HPDE6-E6E7 (cell line): ENCODE data around the gene TRPV3.
"Not testable (repeated sequence)": the region's sequence is repeated elsewhere in the genome, so short reads cannot be mapped to it uniquely, and the experiment has no call there.

Experiments used
- DNase-seq: peaks from one replicate; pipeline ENCODE4 v3.0.0; 2011; ENCODE audit warnings: missing footprints; ENCODE audit errors: extremely low spot score

The TRPV3 gene

DNA sequence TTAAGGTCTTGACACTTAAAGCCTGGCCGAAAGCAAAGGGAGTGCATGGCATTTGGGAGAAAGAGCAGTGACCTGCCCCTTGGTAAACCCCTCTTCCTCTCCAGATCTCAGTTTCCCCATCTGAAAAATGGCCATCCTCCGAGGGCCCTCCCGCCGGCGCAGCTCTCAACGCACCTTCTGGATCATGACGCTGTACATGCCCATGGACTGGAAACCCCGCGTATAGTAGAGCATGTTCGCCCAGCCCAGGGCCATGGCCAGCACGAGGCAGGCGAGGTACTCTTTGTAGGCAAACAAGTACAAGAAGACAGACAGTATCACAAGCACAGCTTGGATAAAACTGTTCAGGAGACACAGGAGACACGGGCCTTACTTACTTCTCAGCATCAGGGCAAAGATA, 33.6 kb downstream of the TRPV3 start:
- DNase-seq: no peak

DNA sequence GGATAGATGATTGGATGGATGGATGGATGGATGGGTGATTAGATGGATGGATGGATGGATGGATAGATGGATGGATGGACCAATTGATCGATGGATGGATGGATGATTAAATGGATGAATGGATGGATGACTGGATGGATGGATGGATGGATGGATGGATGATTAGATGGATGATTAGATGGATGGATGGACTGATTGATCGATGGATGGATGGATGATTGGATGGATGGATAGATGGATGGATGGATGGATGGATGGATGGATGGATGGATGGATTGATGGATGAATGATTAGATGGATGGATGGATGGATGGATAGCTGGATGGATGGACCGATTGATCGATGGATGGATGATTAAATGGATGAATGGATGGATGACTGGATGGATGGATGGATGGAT, 38.1 kb downstream of the TRPV3 start:
- not testable (repeated sequence) for DNase-seq

DNA sequence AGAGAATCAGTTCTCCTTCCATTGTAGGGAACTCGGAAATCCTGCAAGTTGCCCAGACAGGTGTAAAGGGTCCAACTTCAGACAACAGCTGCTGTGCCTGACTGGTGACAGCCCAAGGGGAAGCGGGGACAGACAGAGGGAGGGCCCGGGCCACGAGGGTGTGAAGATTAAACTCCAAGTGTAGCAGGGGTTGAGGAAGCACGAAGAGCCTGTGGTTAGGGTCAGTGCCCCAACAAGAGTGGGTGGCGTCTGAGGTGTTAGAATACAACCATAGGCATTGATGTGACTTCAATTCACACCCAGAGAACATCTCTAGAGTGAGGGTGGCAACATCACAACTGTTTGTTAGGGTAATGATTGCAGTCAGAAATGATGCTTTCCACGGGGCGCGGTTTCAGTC, 42.7 kb downstream of the TRPV3 start:
- DNase-seq: no peak

DNA sequence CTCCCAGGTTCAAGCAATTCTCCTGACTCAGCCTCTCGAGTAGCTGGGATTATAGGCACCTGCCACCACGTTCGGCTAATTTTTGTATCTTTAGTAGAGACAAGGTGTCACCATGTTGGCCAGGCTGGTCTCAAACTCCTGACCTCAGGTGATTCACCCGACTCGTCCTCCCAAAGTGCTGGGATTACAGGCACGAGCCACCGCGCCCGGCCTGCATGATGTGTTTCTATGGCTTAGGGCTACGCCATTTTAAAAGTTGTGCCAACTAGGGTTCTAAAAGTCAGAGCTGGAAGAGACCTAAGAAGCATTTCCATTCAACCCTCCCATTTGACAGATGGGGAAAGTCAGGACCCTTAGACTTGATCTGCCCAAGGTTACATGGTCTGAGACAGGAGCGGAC, 43.4 kb downstream of the TRPV3 start:
- DNase-seq: not testable (repeated sequence)

DNA sequence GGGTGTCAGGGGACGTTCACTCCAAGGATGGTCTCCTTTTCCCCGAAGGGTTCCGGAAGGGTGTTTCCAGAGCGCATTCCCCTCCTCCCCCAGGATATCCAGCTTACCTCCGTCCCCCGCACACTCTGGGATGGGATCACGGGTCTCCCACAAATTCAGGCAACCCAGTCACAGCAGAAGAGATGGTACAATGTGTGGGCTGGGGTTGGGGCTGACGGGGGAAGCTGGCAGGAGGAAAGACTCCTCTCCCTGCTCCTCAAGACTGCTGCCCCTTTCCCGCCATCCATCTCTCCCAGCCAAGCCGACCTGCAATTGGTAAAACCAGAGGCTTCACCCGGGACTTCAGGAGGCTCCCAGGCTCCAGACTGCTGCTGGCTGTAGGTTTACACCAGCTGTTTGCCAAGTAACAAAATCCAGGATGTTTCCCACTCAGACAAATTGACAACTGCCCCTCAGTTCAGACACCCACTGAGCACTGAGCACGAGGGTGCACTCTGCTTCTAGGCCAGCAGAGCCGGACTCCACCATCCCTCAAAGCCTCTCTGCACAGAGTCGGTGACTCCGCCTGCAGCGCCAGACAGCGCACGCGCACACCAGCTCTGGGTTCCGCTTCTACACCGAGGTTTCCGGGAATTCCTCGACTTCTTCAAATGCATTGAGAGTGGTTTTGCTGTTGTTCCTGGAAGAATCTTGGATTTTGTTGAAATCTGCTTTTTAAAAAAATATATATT, 44.1 kb downstream of the TRPV3 start:
- DNase-seq: no peak

DNA sequence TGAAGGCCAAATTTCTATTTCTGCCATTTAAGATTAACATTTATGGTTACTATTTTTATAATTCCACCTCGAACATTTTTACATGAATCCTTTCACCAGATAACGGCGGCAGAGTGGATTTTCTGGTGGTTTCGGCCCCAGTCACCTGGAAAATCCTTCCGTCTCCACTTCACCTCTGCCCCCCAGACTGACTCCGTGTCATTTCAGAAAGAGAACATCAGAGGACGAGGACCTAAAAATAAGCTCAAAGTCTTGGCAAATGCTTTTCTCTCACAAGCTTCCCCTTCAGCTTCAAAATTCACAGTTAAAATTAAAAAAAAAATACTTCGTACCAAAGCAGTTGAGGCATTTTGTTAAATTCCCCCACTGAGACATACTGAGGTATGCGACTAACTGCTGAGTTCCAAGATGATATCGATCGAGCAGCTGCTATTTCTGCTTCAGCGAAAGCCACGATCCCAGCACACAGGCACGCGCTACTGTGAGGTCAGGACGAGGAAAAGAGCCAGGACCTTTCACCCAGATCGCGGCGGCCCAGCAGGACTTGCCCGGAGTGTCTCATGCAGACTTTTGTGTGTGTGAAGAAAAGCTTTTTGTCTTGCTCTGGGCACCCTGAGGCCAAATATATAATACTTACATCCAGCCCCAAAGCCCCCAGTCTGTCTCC, 45.0 kb downstream of the TRPV3 start:
- DNase-seq: no peak

DNA sequence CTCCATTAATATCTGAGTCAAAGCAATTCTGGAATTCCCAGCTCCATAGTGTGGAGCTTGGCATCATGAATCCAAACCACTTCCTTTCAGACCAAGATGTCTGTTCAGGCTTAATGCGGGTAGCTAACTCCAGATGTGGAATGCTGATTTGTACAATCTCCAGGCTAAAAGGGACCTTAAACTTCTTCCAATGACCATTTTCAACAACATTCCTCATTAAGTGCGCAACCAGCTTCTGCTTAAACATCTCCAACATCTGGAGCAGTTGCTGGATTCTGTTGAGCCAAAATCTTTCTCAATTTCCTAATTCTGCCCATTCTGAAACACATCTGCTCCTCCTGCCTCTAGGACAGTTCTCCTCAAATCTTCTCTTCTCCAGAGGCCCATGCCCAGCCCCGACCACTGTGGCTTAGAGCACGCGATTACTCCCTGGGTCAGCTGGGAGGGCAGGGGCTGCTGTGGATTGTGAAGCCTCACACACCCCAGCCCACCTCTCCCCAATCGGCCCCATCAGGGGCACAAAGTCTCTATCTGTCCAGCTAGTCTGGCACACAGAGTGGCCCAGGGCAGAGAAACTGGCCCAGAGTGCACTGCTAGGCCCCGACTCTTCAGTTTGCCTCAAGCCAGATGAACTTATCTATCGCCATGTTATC, 45.6 kb downstream of the TRPV3 start:
- DNase-seq: no peak

DNA sequence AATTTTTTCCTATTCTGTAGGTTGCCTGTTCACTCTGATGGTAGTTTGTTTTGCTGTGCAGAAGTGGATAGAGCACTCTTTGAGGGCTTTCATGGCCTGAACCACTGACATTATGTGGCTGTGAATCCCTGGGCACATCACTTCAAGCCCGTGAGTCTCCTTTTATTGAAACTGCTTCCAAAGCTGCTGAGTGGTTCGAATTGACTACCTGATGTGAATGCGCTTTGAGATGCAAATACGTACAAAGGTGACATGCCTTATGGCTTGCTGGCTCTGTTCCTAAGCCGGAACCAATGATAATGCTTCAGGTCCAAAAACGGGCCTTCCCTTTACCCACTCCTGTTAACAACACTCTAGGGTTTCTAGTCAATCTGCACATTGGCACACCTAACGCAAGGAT, 47.5 kb downstream of the TRPV3 start:
- DNase-seq: no peak

DNA sequence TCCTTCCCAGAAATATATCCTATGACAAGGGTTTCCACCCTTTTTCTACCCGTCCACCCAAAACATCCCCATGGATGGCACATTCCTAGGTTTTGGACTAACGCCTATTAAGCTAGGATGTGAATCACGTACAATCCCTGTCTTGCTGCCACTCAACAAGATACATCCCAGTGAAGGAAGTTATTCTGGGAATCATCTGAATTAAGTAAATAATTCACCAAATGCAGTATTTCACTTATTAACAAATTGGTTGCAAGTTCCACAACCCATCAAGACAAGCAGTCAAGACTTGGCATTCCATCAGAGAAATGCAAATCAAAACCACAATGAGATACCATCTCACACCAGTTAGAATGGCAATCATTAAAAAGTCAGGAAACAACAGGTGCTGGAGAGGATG, 49.7 kb downstream of the TRPV3 start:
- DNase-seq: no peak

DNA sequence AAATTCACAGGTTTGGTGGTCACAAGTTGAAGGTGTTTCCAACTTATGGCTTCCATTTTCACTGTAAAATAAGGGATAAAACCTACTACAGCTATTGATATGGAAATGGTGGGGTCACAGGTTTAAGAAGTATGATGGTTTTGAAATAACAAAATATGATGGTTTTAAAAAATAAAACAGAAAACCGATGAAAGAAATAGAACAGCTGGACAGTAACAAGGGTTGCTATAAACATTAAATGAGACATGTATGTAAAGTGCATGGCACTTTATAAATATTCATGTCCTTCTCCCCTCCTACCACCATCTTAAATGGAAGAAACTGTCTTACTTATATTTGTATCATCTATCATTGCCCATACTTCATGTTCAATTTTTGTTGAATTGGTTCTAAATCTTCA, 50.5 kb downstream of the TRPV3 start:
- no peak for DNase-seq

DNA sequence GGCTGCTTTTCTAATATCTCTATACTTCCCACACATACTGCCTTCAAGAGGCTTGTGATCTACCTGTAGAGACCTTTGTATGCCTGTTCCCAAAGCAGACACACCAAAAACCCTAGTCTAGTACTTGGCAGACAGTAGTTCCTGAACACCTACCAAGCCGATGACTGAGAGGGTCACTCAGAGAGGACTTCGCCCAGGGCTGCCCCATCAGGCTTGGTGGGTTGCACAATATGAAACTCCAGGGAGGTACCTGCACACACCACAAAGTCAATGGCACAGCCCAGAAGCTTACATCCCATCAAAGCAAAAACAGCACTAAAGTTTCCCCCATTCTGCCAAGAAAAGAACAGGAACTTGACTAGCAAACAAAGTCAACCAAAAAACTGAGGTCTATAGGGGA, 51.6 kb downstream of the TRPV3 start:
- no peak for DNase-seq

DNA sequence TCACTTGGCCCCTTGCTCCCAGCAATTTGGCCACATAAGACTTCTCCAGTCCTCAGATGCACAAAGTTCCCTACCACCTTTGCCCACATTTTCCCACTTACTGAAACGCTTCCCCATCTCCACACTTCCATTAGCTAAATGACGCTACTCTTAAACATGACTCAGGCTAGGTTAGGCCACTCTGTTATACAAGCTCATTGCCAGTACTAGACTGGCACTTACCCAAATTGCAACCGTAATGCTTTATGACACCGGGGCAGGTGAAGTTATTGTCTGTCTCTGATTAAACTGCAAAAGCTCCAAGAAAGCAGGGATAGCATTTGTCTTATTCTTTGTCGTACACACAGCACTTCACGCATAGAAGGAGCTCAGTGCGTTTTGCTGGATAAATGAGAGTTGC, 52.6 kb downstream of the TRPV3 start:
- DNase-seq: no peak

DNA sequence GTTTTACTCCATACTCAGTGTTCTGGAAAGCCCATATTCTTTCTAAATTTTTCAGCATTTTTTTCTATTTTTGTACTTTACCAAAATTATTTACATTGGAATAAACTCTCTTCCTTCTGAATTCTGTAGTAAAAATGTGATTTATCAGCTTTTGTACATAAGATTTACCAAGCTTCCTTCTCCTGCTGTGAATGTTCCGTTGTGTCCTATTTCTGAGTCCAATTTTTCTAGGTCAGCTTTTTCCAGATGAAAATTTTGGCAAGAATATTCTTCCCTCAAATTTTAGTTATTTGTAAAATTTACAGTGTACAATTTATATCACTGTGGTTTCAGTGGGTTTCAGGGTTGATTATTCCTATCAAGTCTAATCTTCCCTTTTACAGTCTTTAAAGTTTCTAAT, 54.3 kb downstream of the TRPV3 start:
- no peak for DNase-seq

DNA sequence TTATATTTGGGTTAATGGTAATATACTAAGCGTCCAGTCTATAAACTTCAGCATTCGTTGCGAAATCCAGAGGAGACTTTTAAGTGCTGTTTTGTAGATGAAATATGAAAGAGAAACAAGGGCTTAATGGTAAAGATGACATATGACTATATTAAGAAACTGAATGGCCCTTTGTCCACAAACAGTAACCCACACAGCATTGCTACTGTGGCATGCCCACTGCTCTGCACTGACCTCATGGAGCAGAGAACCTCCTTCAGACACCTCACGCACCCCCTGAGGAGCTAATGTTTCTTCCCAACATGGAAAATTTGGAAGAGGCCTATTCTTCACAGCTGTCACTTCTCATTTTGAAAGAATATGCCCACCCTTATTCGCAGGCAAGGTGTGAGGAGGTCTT, 55.1 kb downstream of the TRPV3 start:
- no peak for DNase-seq

DNA sequence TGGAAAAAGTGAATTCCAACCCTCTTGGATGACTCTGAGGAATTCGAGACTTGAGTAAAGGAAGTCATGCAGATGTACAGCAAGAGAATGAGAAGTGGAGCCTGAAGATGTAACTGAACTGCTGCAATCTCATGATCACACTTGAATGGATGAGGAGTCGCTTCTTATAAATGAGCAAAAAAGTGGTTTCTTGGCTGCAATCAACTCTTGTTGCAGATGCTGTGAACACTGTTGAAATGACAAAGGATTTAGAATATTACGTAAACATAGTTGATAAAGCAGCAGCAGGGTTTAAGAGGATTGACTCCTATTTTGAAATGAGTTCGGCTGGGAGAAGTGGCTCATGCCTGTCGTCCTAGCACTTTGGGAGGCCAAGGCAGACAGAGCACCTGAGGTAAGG, 56.3 kb downstream of the TRPV3 start:
- DNase-seq: no peak

DNA sequence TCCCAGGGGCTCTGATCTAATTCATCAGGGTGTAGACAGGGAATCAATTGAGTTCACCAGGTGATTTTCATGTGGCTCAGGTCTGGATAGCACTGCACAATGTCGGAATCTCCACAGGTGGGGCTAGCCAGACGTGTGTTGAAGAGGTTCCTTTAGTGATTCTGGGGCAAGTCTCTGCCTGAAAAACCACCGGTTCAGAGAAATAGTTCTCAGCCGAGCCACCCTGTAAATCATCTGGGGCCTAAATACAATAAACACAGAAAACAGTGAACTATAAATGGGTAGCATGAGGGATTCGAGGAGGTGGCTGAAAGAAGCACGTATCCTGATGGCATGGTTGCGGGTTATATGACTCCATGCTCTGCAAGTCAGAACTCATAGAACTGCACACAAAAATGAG, 60.5 kb downstream of the TRPV3 start:
- no peak for DNase-seq

DNA sequence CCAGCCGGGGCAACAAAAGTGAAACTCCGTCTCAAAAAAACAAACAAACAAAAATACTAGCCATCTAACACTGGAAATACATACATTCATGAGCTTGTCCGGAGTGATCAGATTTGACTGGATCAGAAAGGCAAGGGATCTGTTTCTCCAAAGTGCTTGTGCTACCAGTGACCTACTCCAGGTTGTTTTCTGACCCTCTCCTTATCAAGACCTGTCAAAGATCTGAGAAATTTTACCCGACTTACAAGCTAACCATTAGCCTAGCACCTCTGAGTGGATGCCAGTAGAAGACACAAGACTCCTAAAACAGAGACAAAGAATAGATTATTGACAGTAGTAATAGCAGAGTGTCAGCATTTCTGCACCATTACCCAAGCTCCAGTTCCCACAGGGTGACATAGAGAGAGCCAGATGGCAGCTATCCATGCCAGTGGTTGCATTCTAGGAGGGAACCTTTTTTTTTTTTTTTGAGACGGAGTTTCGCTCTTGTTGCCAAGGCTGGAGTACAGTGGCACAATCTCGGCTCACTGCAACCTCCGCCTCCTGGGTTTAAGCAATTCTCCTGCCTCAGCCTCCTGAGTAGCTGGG, 72.0 kb downstream of the TRPV3 start:
- DNase-seq: no peak

DNA sequence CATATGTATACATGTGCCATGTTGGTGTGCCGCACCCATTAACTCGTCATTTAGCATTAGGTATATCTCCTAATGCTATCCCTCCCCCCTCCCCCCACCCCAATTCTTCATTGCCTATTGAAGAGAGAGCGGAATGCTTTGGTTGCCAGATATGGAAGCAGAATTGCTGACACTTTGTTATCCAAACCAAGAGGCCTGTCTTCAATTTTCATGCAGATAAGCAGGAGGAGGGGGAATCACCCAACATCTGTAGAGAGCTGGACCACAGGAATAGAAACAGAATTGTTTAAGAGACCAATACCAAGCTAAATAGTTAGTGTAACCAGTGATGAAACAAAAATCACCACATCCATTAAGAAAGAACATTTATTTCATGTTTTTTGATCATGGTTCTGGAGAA, 74.8 kb downstream of the TRPV3 start:
- DNase-seq: no peak

DNA sequence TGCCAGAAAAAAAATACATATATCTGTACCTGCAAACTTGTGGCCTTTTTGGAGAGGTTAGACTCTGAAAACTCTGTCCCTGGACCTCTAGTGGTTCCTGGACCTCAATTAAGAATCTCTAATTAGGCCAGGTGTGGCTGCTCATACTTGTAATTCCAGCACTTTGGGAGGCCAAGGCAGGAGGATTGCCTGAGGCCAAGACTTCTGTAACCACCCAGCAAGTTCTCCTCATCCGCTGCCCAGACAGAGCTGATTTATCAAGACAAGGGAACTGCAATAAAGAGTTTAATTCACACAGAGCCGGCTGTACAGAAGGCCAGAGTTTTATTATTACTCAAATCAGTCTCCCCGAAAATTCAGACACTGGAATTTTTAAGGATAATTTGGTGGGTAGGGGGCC, 77.6 kb downstream of the TRPV3 start:
- DNase-seq: no peak

DNA sequence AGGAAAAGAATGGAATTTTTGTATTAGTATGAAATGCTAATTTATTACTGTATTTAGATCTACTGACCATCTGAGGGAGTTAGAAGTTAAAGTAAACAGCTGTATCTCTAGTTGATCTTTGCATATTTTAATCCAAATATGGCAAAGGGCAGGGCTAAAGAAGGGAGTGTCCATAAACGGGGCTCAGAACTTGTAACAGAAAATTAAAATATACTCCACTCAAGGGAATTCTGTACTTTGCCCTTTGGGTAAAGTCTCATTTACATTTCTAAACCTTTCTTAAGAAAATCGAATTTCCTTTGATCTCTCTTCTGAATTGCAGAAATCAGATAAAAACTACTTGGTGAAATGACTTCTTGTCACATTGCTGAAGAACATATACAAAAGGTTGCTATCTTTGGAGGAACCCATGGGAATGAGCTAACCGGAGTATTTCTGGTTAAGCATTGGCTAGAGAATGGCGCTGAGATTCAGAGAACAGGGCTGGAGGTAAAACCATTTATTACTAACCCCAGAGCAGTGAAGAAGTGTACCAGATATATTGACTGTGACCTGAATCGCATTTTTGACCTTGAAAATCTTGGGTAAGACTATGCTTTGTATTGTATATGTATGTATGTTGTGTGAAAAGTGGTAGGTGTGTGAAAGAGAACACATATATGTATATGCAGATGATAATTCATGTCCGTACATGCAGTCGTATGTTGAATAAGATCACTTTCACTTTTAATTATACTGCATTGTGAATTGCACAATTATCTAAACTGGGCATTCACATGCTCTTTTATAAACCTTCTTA, 81.6 kb downstream of the TRPV3 start, which contains the start of gene ASPA:
ASPA (plus strand) TSS at position 186 of the 799 bp plus-strand sequence; CDS start at position 349, 163 bp downstream.
- DNase-seq: no peak

DNA sequence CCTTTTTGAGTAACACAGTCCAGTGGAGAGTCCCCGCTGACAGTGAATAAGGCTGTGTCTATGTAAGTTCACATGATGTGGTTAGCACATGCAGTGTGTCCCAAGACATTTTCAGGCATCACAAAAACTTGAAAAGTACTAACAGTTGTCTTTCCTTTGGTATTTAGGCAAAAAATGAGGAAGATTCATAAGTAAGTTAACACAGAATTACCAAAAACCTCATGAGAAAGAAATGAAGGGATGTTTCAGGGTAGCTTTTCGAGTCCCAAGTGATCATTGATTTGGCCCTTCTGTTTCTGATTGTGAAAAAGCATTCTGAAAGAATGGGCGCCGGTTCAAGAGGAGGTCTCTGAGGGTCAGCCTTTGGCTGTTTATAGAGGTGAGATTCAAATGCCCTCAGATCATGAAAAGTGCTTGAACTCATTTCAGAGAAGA, 82.3 kb downstream of the TRPV3 start:
- no peak for DNase-seq

DNA sequence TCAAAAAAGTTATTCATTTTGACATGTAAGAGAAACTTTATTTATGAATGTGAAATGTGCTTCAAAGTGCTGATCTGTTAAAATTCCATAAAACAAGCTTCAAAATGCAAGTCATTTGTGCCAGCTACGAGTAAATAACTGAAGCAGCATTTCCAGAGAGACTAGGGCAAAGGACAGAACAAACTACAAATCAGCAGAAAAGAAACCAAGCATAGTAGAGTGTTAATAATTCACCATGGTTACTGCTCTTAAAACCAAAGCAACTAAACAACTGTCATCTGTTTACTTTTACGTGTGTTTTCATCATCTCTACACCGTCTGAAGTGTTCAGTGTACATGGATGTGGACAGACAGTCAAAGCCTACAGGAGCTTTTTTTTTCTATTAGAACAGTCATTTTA, 83.4 kb downstream of the TRPV3 start:
- no peak for DNase-seq
